Left ventricle myocardium superior (tissue), 1 donor: ENCODE measurements around the gene WFDC2. TPM values are rescaled to one million over a fixed set of nuclear protein-coding genes. Genes with fewer than 3 reads are reported as not detected.

Experiments used
- microRNA-seq: library from miRNA; unstranded; fragments of <30 nt; microRNA quantifications from one replicate; pipeline ENCODE4 v1.2.0, GENCODE V29; 2020; ENCODE audit warnings: borderline number of aligned reads
- total RNA-seq: library from RNA; stranded (reverse); fragmentation: NEBNext Ultra II Directional; extraction: Animal tissue kit (Norgen Biotek cat#: 25700); gene quantifications from one replicate; pipeline ENCODE4 v1.2.1, GENCODE V29; 2021
- donor health status: DM: no; HTN: yes; CAD: no; lungs with severe emphysema.

The WFDC2 gene
- total RNA-seq, 1 donor from 2014 or later: 1.4 TPM

Small RNA genes lying within 50 kb of the gene (microRNA-seq; reads per million reads assigned to microRNA genes)
- gene MIR6812: not detected

Other genes with a start within 250 kb of the WFDC2 start
- gene SEMG2, start 248.4 kb upstream of the WFDC2 start, total RNA-seq: not detected
- 21.9 TPM for gene SLPI, start 215.2 kb upstream of the WFDC2 start, total RNA-seq
- not detected for gene RBPJL, start 162.9 kb upstream of the WFDC2 start, total RNA-seq
- not detected for gene MATN4, start 161.5 kb upstream of the WFDC2 start, total RNA-seq
- 76.9 TPM for gene SDC4, start 121.3 kb upstream of the WFDC2 start, total RNA-seq
- gene SYS1, start 106.6 kb upstream of the WFDC2 start, total RNA-seq: 22.6 TPM
- 2.1 TPM for gene TP53TG5, start 91.4 kb upstream of the WFDC2 start, total RNA-seq
- 339 TPM for gene DBNDD2, start 61.5 kb upstream of the WFDC2 start, total RNA-seq
- 115 TPM for gene PIGT, start 53.6 kb upstream of the WFDC2 start, total RNA-seq
- gene SPINT3, start 45.9 kb downstream of the WFDC2 start, total RNA-seq: not detected
- gene WFDC6, start 69.7 kb downstream of the WFDC2 start, total RNA-seq: not detected
- not detected for gene EPPIN, start 77.6 kb downstream of the WFDC2 start, total RNA-seq
- gene WFDC8, start 109.5 kb downstream of the WFDC2 start, total RNA-seq: not detected
- gene WFDC10A, start 160.0 kb downstream of the WFDC2 start, total RNA-seq: not detected
- not detected for gene WFDC9, start 161.5 kb downstream of the WFDC2 start, total RNA-seq
- gene WFDC11, start 200.5 kb downstream of the WFDC2 start, total RNA-seq: not detected
- not detected for gene WFDC13, start 232.3 kb downstream of the WFDC2 start, total RNA-seq
- not detected for gene WFDC10B, start 235.3 kb downstream of the WFDC2 start, total RNA-seq